ENCODE results near the gene DPT. TPM values are rescaled to one million over a fixed set of nuclear protein-coding genes. Genes with fewer than 3 reads are reported as not detected.

Gene DPT
- total and polyA plus RNA-seq, 10 of the 15 experiments (the other 5 are each of a cell fraction or from before 2014, with no cell fraction given): 0.05 to 0.10 TPM; not detected in 8

GRCh38 chr1:168719306-168720111, 9.5 kb downstream of the DPT start (continued):
- TF ChIP-seq, protein P1, sequence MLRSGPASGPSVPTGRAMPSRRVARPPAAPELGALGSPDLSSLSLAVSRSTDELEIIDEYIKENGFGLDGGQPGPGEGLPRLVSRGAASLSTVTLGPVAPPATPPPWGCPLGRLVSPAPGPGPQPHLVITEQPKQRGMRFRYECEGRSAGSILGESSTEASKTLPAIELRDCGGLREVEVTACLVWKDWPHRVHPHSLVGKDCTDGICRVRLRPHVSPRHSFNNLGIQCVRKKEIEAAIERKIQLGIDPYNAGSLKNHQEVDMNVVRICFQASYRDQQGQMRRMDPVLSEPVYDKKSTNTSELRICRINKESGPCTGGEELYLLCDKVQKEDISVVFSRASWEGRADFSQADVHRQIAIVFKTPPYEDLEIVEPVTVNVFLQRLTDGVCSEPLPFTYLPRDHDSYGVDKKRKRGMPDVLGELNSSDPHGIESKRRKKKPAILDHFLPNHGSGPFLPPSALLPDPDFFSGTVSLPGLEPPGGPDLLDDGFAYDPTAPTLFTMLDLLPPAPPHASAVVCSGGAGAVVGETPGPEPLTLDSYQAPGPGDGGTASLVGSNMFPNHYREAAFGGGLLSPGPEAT (IDR thresholded peaks at IDR 0.05; ENCODE audit: low read depth): 0 out of 2 replicates have a peak, but pooled peaks have one; percentile 33
- TF ChIP-seq POLR2AphosphoS2 (IDR thresholded peaks at IDR 0.05; ENCODE audit: low read depth, low read length) (no peak), HCFC1 (IDR thresholded peaks at IDR 0.05; ENCODE audit: low read length) (no peak), IKZF2 (IDR thresholded peaks at IDR 0.05) (peak; percentile 62 to 72; a peak in 3 of 4 replicates), HDGF (IDR thresholded peaks at IDR 0.05) (no peak), PAX5 (IDR thresholded peaks at IDR 0.05; ENCODE audit: borderline replicate concordance, low read depth, low read length) (0 out of 2 replicates have a peak, but pooled peaks have one; percentile 21), ATF2 (IDR thresholded peaks at IDR 0.05; ENCODE audit: low read length) (peak; percentile 51), CBX5 (IDR thresholded peaks at IDR 0.05; ENCODE audit: low read depth) (0 out of 2 replicates have a peak, but pooled peaks have one; percentile 53), MTA2 (IDR thresholded peaks at IDR 0.05; ENCODE audit: low read depth) (peak; percentile 34; the same call in 1 of the 2 replicates), MXI1 (IDR thresholded peaks at IDR 0.05; ENCODE audit: low read depth, low read length) (no peak), IKZF1 (conservative IDR thresholded peaks at IDR 0.05) (peak; percentile 54), SP1 (IDR thresholded peaks at IDR 0.05; ENCODE audit: low read depth, low read length) (no peak)
